Activated CD8-positive, alpha-beta memory T cell treated with anti-CD3 and anti-CD28 coated beads for 48 hours (primary cell): Measurements from ENCODE around the gene TANC1.

ENCODE experiments used
- DNase-seq, 3 experiments: peaks; one replicate each; pipeline ENCODE4 v3.0.0-alpha.2; 2020; ENCODE audit warnings: low read depth in 2 of 3, low spot score in 2 of 3

The TANC1 gene

DNA sequence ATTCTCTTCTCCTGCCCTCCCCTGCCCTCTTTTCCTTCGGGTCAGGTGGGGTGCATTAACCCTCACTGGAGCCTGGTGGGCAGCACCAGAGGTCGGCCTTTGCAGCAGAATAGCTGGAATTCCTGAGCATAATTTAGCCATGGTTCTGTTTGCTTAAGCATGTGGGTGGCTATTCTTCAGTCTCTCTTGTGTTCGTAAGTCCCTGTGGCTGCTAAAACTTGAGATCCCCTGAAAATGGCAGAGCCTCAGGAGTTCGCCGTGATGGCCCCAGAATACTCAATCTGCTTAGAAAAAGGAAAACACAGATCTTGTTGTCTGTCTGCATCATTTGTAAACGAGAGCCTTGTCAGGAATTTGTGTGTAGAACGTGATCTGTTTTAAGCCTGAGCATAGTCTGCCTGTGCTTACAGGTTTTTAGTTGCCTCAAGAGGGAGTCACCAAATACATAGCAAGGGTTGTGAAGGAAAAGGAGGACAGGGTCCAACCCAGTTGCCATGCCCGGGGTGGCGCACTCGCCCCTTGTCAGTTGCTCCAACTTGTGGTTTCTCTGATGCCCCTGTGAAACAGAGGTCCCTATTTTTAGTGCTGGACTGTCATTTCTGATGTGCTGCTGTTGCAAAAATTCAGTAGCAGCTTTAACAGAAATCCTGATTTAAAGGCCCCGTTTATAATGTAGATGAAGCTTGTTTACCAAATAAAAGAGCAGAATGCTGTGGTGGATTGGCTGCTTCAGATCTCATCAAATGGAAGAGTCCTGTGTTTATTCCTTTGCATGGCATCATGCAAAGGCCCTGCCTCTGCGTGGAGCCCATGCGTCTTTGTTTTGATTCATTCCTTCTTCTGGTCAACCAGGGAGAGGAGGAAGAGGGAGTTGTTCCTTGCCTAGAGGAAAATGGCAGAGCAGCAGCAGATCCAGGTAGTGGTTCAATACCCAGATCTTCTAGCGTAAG is 243.3 kb downstream of the TANC1 start:
- DNase-seq, result no peak

DNA sequence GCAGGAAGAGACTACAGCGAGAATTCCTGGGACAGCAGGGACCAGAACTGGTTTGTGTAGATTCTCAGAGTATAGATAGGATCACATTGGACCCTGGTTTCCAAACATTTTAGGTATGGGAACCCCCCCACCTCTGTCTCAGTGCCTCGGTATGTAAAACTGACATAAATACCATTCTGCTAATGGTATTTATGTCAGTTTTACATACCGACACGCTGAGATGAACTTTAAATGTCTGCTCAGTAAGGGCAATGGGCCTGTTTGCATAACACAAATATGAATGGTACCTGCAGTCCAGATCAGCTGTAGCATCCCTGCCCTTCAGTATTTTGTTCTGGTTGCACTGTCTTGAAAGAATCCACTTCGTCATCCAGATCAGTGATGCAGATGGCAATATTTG is 244.9 kb downstream of the TANC1 start:
- DNase-seq, result no peak

DNA sequence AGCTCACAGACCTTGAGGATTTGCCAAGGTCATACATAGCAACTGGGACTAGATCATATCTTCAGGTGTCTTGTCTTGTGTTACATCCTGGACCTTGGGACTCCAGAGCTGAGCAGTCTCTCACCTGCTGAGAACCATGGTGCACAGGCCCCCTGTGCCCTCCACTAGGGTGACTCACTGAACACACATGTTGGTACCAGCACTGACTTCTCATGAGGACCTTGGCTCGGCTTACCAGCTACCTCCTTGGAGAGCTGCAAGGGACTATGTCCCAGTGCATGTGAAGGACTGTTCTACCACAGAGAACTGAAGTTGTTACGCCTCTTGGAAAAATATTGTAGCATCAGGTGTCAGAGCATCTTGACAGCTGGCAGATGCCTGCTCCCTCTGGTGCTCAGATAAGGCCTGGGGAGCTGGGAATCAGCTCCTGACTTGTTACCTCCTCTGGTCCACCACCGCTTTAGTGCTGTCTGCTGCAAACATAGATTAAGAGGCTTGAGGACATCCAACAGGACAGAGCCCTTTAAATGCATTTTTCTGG is 246.0 kb downstream of the TANC1 start:
- no peak for DNase-seq

DNA sequence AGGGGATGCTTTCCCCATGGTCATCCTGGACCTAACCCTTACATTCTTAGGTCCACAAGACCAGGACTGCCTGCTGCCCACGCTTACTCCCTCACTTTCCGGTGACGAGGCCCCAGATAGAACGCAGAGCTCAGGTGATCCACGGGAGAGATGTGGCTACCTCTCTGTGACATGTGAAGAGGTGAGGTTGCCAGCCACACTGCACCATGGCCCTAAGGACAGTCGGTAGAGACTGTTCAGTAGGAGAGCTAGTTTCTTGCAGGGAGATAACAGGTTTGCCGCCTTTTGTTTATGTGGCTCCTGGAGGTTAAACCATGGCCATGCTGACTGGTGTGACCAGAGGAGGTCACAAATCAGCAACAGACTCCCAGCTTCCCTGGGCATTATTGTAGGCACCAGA is 246.7 kb downstream of the TANC1 start:
- DNase-seq, result no peak

DNA sequence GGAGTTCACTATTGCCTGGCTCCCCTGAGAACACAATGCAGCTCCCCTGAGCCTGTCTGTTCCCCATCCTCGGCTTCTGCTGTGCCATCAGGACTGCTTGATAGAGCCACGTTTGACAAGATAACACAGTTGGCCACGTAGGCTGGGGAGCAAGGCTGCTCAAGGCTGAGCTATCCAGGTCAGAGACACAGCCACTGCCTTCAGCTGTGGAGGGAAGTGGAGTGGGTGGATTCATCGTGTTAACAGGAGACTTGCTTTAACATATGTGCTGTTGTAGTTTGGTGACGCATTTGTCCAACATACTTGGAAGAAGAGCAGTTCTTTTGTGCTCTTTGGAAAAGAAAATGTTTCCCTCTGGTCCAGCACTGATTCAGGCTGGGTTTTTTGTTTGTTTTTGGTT is 249.2 kb downstream of the TANC1 start:
- no peak for DNase-seq

DNA sequence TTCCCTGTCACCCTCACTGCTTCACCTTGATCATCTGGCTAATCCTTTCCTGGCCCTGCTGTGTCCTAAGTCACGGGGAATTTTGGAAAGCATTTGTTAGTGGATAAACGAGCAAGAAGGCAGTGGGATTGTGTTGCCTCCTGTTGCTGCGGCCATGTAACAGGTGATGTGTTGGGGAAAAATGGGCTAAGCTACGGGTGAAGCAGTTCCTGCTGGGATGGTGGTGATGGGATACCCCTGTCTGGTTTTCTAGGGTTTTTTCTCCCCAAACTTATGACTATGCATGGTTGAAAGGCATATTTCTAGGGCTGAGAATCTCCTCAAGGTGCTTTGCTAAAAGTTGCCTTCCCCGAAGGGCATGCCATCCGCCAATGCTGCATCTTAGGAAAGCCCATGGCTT is 249.9 kb downstream of the TANC1 start:
- DNase-seq, result no peak

DNA sequence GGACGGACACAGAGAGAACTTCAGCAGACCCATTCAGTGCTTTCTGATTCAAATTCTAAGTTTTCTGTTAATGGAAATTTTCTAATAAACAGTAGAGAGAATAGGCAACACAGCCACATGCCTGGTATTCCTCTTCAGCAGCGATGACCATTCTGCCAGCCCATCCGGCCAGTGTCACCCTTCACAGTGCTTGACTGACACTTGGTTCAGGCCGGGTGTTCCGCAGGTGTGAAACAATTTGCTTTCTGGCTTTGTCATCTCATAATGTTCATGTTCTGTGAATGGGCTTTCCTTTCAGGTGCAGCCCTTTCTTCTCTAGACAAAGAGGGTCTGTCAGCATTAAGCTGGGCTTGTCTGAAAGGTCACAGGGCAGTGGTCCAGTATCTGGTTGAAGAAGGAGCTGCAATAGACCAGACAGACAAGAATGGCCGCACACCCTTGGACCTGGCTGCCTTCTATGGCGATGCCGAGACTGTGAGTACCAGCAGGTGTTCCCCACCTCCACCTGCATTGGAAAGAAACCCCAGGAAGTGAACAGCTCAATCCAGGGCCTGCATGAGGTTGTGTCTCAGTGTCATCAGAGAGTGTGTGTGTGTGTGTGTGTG is 251.1 kb downstream of the TANC1 start:
- DNase-seq, result no peak

DNA sequence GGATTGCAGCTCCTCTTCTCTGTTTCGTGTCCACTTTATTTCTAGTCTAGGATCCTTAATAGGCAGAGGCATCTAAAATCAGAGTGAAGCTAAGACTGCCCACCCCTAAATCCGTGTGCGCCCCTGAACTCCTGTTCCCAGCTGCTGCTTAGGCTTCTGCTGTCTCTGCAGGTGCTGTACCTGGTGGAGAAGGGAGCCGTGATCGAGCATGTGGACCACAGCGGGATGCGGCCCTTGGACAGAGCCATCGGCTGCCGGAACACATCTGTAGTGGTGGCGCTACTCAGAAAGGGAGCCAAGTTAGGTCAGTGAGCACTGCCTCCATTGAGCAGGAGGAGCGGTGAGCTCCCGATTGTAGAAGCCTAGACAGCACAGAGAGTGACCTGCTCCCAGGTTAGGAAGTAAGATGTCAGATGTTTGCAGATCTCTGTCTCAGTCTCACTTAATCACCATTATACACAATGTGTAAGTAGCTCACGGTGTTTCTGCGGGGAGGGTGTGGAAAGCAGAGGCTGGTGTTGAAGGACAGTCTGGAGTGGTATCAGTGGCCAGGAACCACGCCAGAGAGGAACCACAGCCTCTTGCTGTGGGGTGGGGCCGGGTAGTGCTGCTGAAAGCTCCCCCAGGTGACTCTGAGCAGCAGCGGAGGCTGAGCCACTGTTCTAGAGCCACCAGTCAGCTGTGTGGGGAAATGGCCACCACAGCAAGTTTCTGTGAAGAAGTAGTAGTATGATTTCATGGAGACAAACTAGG is 255.8 kb downstream of the TANC1 start:
- DNase-seq, result no peak

DNA sequence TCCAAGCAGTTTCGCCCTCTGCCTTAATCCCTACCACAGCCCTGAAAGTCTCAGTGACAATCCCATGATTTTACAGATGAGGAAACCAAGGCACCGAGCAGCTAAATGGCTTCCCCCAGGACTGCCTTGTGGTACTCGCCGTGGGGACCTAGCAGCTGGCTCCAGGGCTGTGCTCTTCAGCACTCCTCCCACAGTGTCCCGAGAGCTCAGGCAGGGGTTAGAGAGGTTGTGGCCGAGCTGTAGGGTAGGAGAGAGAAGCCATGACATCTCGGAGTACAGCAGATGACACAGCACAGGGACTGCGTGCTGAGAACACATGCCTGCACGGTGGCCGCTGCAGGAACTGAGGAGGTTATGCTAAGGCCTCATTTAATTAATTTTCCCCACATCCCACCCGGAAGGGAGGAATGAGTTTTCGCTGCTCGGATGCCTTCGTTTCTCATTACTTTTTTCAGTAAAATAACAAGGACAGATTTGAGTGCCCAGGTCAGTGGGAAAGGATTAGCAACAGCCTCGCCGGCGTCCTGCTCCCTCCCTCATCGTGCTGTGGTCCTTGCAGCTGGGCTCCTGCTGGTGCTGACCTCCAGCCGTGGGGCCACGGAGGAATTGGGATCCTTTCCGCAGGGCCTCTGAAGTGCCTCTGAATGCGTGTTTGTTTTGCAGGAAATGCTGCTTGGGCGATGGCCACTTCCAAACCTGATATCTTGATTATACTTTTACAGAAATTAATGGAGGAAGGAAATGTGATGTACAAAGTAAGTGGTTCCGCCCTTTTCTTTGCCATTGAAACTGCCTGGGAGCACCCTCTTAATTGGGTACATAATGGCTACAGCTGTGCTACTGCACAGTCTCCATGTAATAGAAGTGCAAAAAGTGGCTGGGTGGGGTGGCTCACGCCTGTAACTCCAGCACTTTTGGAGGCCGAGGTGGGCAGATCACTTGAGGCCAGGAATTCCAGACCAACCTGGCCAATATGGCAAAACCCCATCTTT is 256.9 kb downstream of the TANC1 start:
- no peak for DNase-seq

DNA sequence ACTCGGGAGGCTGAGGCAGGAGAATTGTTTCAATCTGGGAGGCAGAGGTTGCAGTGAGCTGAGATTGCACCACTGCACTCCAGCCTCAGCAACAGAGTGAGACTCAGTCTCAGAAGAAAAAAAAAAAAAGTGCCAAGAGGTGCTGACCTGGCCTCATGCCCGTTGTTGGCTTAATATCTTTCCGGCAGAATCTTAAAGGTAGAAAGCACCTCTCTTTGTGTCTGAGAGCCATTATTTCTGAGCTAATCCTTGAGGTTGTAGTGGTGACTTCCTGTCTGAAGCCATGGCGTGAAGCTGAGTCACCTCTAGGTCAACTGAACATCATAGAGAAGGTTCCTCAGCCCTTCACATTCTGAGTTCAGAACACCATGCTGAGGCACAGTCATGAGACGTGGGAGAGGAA is 257.6 kb downstream of the TANC1 start:
- no peak for DNase-seq

DNA sequence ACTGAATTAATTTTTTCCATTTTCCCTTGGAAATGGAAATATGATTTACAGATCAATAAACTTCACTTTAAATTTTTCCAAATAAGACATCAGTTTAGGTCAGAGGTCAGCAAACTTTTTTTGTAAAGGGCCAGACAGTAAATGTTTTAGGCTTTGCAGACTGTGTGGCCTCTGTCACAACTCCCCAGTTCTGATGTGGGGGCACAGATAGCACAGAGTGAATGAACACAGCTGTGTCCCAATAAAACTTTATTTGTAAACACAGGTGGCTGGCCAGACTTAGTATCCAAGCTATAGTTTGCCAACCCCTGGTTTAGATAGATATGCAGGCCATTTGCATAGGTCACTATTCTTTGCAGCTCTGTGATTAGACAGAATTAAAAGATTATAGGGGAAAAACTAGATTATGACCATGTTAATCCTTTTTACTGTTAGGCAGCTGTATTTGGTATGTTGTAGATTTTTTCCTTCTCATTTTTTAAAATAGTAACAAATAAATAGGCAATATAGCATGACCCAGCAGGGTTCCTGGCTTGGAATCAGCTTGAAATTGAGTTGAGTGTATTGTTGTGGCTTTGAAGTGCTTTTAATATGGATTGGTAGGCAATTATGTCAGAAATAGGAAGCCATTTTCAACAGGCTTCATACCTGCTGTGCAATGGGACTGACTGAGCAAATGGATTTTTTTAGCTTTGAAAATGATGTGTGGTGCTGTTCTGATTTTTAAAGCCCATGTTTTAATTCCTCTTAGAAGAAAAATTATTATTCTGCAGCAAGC is 258.4 kb downstream of the TANC1 start:
- DNase-seq, result no peak

DNA sequence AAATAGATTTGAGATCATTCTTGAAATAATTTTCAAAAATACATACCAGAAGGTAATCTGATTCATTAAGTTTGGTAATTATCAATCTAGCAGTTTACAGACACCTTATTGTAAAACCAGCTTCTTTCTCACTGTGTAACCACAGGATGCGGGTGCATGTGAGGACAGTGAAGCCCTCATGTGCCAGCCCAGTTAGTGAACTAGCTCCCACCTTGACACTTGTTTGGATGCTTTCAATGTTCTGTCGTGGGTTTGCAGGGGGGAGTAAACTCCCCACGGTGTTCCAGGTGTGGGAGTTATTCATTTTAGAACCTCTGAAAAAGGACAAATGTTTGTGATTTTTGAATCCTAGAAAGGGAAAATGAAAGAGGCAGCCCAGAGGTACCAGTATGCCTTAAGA is 259.0 kb downstream of the TANC1 start:
- DNase-seq, result no peak

DNA sequence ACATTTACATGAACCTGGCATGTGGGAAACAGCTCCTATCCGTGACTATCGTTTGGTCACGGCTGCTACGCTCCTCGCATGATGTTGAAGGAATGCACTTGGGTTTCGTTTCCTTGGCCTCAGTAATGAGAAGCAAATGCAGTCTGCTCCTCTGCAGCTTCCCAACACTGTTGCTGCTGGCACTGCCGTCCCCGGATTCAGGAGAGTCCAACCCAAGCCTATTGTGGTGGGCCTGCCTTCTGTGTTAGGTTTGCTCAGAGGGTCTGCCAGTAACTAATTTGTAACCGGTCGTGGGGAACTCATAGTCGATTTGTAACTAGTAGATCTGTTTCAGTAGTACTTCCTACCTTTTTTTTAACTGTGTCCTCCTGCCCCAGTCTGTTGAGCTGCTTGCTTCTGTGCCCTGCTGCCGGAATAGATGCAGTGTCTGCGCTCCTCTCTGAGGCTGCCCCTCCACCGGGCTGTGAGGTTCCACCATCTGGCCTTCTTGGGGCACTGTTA is 259.7 kb downstream of the TANC1 start:
- DNase-seq, result no peak

DNA sequence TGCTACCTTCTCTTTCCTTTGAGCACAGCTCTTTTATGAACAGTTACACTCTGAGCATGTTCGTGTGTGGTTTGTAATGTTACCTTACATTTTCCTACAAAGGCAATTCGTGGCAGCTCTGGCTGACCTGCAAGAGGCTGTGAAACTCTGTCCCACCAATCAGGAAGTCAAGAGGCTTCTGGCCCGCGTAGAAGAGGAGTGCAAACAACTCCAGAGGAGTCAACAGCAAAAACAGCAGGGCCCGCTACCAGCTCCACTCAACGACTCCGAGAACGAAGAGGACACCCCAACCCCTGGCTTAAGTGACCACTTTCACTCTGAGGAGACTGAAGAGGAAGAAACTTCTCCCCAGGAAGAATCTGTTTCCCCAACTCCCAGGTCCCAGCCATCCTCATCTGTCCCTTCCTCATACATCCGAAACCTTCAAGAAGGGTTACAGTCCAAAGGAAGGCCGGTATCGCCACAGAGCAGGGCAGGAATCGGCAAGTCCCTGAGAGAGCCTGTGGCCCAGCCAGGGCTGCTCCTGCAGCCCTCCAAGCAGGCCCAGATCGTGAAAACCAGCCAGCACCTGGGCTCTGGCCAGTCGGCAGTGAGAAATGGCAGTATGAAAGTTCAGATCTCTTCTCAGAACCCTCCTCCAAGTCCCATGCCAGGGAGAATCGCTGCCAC is 261.2 kb downstream of the TANC1 start:
- no peak for DNase-seq

DNA sequence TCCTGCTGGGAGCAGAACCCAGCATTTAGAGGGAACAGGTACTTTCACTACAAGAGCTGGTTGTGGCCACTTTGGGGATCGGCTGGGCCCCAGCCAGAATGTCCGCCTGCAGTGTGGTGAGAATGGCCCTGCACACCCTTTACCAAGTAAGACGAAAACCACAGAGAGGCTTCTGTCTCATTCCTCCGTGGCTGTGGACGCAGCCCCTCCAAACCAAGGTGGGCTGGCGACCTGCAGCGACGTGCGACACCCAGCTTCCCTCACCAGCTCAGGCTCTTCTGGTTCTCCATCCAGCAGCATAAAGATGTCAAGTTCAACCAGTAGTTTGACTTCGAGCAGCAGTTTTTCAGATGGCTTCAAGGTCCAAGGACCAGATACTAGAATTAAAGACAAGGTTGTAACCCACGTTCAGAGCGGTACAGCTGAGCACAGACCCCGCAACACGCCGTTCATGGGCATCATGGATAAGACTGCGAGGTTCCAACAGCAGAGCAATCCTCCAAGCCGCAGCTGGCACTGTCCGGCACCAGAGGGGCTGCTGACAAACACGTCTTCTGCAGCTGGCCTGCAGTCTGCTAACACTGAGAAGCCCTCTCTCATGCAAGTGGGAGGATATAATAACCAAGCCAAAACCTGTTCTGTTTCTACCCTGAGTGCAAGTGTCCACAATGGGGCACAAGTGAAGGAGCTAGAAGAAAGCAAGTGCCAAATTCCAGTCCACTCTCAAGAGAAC is 261.9 kb downstream of the TANC1 start:
- no peak for DNase-seq

DNA sequence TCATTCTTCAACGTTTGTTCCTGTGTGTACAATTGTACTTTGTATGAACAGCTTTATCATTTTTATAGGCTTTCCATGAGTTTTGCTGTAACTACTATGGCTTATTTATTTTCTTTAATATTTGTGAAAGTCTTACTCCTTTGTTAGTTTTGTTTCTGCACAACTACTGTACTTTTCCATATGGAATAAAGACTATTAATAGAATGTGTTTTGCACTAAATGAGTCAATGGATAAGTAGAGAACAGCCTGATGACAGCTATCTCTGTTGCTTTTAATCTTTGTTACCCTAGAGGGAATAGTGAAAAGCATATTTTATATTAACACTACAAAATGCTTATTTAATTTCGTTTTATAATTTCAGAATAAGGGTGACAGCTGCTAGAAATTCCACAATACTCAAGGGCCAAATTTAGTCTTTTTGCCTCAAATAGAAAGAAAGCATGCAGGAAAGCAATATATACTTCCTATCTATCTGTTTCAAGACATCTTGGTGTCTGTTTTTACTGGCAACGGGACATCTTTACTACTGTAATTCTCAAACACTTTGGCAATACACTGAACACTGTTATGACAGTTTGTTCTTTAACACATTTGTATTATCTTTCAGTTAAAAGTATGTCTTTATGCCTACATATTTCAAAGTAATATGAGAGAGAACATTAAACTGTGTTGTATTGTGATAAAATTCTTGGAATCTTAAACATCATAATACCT is 264.2 kb downstream of the TANC1 start:
- DNase-seq, result no peak

DNA sequence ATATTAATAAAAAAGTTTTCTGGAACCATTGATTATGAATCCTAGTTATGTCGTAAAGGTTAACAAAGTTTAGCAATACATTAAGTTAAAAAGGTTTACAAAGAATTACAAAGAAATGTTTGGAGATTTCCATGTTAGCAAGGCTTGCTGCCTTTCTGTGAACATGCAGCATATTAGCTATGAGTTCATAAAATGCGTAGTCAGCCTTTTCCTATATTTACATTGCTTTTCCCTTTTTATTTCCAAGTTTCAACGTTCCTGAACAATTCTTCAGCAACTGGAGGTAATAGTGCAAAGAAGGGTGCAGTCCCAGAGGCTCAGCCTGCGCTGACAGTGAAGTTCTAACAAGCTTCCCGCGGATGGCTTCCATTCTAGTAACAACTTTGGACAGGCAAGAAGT is 266.4 kb downstream of the TANC1 start:
- no peak for DNase-seq

DNA sequence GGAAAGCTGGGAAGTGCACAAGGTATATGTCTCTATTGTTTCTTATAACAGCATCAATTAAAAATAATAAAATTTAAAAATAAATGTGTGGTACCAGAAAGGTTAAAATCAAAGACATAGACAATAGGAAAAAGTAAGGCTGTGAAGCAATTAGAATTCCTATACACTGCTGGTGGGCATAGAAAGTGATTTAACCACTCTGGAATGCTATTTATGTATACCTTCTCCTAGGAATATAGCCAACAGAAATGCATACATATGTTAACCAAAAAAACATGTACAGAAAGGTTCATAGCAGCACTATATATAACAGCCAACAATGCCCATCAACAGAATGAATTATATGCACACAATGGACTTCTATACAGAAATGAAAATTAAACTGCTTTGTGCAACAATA is 275.1 kb downstream of the TANC1 start:
- DNase-seq, result no peak
